Sigmoid colon (tissue), 7 donors: ENCODE results near the gene AATK. TPM values are rescaled to one million over a fixed set of nuclear protein-coding genes. Genes with fewer than 3 reads are reported as not detected.

Experiments used
- DNase-seq: peaks from one replicate; pipeline ENCODE4 v3.0.0-alpha.2; 2019
- H3K27ac ChIP-seq, 4 donors: fragments of 200-600 bp; sonication (generic); one replicate each; pipeline ENCODE4 v1.5.1; 2016 to 2019; ENCODE audit warnings: mild to moderate bottlenecking in 1 of 4
- H3K27me3 ChIP-seq, 3 donors: fragments of 200-600 bp; sonication (generic); one replicate each; pipeline ENCODE4 v1.5.1; 2019; ENCODE audit warnings: mild to moderate bottlenecking in 1 of 3
- H3K36me3 ChIP-seq, 4 donors: fragments of 200-600 bp; sonication (generic); one replicate each; pipeline ENCODE4 v1.5.1; 2016 to 2019
- H3K4me1 ChIP-seq, 4 donors: fragments of 200-600 bp; sonication (generic); one replicate each; pipeline ENCODE4 v1.5.1; 2017 to 2019
- H3K4me3 ChIP-seq, 4 donors: fragments of 200-600 bp; sonication (generic); one replicate each; pipeline ENCODE4 v1.5.1; 2017 to 2019; ENCODE audit warnings: mild to moderate bottlenecking in 2 of 4, moderate library complexity in 1 of 4
- H3K9me3 ChIP-seq, 4 donors: fragments of 200-600 bp in 3 of 4; sonication (generic) in 3 of 4; one replicate each; pipeline versions ENCODE4 v1.5.1 to v1.6.1; 2013 to 2019
- EP300 ChIP-seq, 4 donors: sonication (generic); formaldehyde crosslinking; IDR thresholded peaks; one replicate each; pipeline ENCODE4 v1.6.1; 2017; ENCODE audit warnings: antibody characterized with exemption in 4 of 4
- POLR2A ChIP-seq, 2 donors: fragments of 450-650 bp; IDR thresholded peaks; one replicate each; pipeline ENCODE4 v1.6.1; 2016; ENCODE audit warnings: antibody characterized with exemption in 2 of 2, mild to moderate bottlenecking in 2 of 2, moderate library complexity in 2 of 2
- POLR2AphosphoS5 ChIP-seq, 4 donors: sonication (generic); formaldehyde crosslinking; IDR thresholded peaks; one replicate each; pipeline ENCODE4 v1.6.1; 2017; ENCODE audit warnings: antibody characterized with exemption in 4 of 4
- WGBS, 2 donors: extraction: QIAGEN DNeasy Blood & Tissue Kit; methylation state at CpG; one replicate each; pipeline ENCODE4 v1.1.7; 2013; 5-methylcytosine and 5-hydroxymethylcytosine counted together
- intact Hi-C: fragments of 100-400 bp; cut with DNase I; formaldehyde crosslinking; loops from one replicate; pipeline ENCODE4 v1.15.1; 2023
- polyA plus RNA-seq, 3 donors: library from polyadenylated mRNA; stranded (reverse); fragments of 200-250 nt; gene quantifications; one replicate each; pipeline ENCODE4 v1.2.3, GENCODE V29; 2013
- total RNA-seq, 4 donors: library from RNA; depleted of rRNA; stranded (reverse); fragments of >200 nt; gene quantifications; one replicate each; pipeline ENCODE4 v1.1.0, GENCODE V29; 2016
- TF ChIP-seq, protein P1 (sequence below), 4 experiments: fragments of 450-650 bp in 3 of 4; fragments of 200-600 bp in 1 of 4; IDR thresholded peaks; one replicate each; pipeline ENCODE4 v1.5.1; 2016 to 2019; ENCODE audit warnings: antibody characterized with exemption in 4 of 4, mild to moderate bottlenecking in 3 of 4, moderate library complexity in 2 of 4
- donor health status: healthy with polysubstance abuse.
- donor health status: Bipolar disorder and iron deficiency.
- donor health status: healthy.

Gene AATK
- total and polyA plus RNA-seq, 7 donors: 0.16 to 9.6 (median 4.2) TPM

DNA sequence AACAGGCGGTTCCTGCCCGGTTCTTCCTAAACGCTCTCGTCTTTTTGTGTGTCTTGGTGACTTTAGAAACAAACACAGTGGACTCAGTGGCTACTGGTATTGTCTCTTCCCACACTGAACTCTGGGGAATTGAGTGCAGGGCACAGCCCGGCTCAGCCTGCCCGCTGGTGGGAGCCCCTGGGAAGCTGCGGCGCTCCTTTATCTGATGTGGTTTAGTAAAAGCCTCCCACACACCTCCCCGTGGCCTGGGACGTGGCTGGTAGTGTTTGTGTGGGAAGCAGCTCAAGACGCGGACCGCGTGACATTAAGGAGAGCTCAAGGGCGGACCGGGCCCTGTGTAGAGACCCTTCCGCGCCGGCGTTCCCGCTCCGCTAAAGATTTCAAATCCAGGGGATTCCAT, 56.1 kb downstream of the AATK start:
- no peak for DNase-seq
- Histone ChIP-seq H3K27me3 (no peaks in the 10 kb centered on the region), H3K4me1 (peaks cover 0 to 4% (median 0%) of the 10 kb centered on the region in 4 donors), H3K9me3 (no peaks in the 10 kb centered on the region), H3K36me3 (peaks cover 13 to 76% (median 37%) of the 10 kb centered on the region in 4 donors), H3K4me3 (no peak overlapping the region), H3K27ac (no peak overlapping the region)
- 84 to 92% methylated on average over 22 of the region's 22 CpGs for WGBS, 2 donors
- intact Hi-C loops: no loop called here
- TF ChIP-seq, protein P1, sequence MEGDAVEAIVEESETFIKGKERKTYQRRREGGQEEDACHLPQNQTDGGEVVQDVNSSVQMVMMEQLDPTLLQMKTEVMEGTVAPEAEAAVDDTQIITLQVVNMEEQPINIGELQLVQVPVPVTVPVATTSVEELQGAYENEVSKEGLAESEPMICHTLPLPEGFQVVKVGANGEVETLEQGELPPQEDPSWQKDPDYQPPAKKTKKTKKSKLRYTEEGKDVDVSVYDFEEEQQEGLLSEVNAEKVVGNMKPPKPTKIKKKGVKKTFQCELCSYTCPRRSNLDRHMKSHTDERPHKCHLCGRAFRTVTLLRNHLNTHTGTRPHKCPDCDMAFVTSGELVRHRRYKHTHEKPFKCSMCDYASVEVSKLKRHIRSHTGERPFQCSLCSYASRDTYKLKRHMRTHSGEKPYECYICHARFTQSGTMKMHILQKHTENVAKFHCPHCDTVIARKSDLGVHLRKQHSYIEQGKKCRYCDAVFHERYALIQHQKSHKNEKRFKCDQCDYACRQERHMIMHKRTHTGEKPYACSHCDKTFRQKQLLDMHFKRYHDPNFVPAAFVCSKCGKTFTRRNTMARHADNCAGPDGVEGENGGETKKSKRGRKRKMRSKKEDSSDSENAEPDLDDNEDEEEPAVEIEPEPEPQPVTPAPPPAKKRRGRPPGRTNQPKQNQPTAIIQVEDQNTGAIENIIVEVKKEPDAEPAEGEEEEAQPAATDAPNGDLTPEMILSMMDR (IDR thresholded peaks at IDR 0.05): no peak
- TF ChIP-seq EP300 (IDR thresholded peaks at IDR 0.05) (no peak), POLR2A (IDR thresholded peaks at IDR 0.05) (no peak), POLR2AphosphoS5 (IDR thresholded peaks at IDR 0.05) (no peak)

DNA sequence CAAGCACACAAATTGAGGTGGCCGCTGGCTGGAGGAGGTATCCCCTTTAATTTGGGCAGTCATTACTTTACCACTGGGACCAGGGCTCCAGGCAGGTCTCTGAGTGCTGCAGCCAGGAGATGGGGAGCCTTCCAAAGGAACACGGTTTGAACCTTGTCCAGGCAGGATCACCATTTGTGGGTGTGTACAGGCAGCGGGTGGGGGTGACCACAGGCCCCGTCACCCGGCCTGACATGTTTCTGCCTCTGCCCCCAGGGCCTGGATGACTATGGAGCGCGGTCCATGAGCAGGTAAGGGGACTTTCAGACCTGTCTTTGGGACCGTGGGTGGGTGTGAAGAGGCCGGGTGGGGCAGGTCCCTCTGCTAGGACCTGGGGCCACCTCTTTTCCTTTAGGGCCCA, 57.8 kb downstream of the AATK start:
- intact Hi-C loops: no loop called here
- Histone ChIP-seq H3K36me3 (peaks cover 26 to 93% (median 52%) of the 10 kb centered on the region in 4 donors), H3K27me3 (no peaks in the 10 kb centered on the region), H3K4me3 (no peak overlapping the region), H3K9me3 (no peaks in the 10 kb centered on the region), H3K4me1 (no peaks in the 10 kb centered on the region), H3K27ac (no peak overlapping the region)
- WGBS, 2 donors: 78 to 82% methylated on average over 9 of the region's 9 CpGs
- DNase-seq: no peak
- TF ChIP-seq POLR2A (IDR thresholded peaks at IDR 0.05) (no peak), EP300 (IDR thresholded peaks at IDR 0.05) (no peak), POLR2AphosphoS5 (IDR thresholded peaks at IDR 0.05) (no peak)
- TF ChIP-seq, protein P1 (IDR thresholded peaks at IDR 0.05): no peak

DNA sequence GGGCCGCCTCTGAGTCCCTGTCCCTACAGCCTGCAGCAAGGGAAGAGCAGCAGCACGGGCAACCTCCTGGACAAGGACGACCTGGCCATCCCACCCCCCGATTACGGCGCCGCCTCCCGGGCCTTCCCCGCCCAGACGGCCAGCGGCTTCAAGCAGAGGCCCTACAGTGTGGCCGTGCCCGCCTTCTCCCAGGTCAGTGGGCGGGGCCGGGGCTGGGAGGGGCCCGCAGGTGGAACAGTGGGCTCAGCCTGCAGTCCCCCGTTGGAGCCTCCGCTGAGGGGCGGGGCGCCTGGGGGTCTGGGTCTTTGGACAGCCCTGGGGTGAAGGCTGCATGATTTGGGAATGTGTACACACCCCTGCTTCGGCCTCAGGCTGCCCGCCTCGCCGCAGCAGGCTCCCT, 59.3 kb downstream of the AATK start:
- intact Hi-C loops: no loop called here
- Histone ChIP-seq H3K36me3 (peaks cover 26 to 95% (median 47%) of the 10 kb centered on the region in 4 donors), H3K4me1 (peaks cover 0 to 6% (median 2%) of the 10 kb centered on the region in 4 donors), H3K27ac (no peak overlapping the region), H3K4me3 (no peak overlapping the region), H3K9me3 (no peaks in the 10 kb centered on the region), H3K27me3 (no peaks in the 10 kb centered on the region)
- DNase-seq: no peak
- WGBS, 2 donors: 90% methylated on average over 24 of the region's 24 CpGs
- TF ChIP-seq POLR2AphosphoS5 (IDR thresholded peaks at IDR 0.05) (no peak), POLR2A (IDR thresholded peaks at IDR 0.05) (no peak), EP300 (IDR thresholded peaks at IDR 0.05) (no peak)
- TF ChIP-seq, protein P1 (IDR thresholded peaks at IDR 0.05): no peak

GRCh38 chr17:81103379-81103778, 62.6 kb downstream of the AATK start:
- Histone ChIP-seq H3K4me3 (no peak overlapping the region), H3K27me3 (no peaks in the 10 kb centered on the region), H3K4me1 (peaks cover 0 to 16% (median 8%) of the 10 kb centered on the region in 4 donors), H3K27ac (no peak overlapping the region), H3K9me3 (no peaks in the 10 kb centered on the region), H3K36me3 (peaks cover 35 to 86% (median 53%) of the 10 kb centered on the region in 4 donors)
- intact Hi-C loops: no loop called here
- TF ChIP-seq EP300 (IDR thresholded peaks at IDR 0.05) (no peak), POLR2AphosphoS5 (IDR thresholded peaks at IDR 0.05) (no peak), POLR2A (IDR thresholded peaks at IDR 0.05) (no peak)
- TF ChIP-seq, protein P1 (IDR thresholded peaks at IDR 0.05): no peak
- 91 to 93% methylated on average over 20 of the region's 20 CpGs for WGBS, 2 donors
- DNase-seq: no peak

GRCh38 chr17:81102869-81103268, 63.2 kb downstream of the AATK start:
- intact Hi-C loops: no loop called here
- DNase-seq: no peak
- TF ChIP-seq EP300 (IDR thresholded peaks at IDR 0.05) (no peak), POLR2A (IDR thresholded peaks at IDR 0.05) (no peak), POLR2AphosphoS5 (IDR thresholded peaks at IDR 0.05) (no peak)
- TF ChIP-seq, protein P1 (IDR thresholded peaks at IDR 0.05): no peak
- H3K27ac ChIP-seq: no peak overlapping the region
- H3K4me1 ChIP-seq: peaks cover 0 to 21% (median 13%) of the 10 kb centered on the region in 4 donors
- WGBS, 2 donors: 92 to 95% methylated on average over 17 of the region's 17 CpGs
- H3K27me3 ChIP-seq: no peaks in the 10 kb centered on the region
- H3K9me3 ChIP-seq: no peaks in the 10 kb centered on the region
- H3K4me3 ChIP-seq: no peak overlapping the region
- H3K36me3 ChIP-seq: peaks cover 35 to 81% (median 51%) of the 10 kb centered on the region in 4 donors
